ENCODE measurements around the gene CD47. TPM values are rescaled to one million over a fixed set of nuclear protein-coding genes. Genes with fewer than 3 reads are reported as not detected.

The CD47 gene
- total RNA-seq, 1 experiment from 2014 or later, result 16.3 TPM

DNA sequence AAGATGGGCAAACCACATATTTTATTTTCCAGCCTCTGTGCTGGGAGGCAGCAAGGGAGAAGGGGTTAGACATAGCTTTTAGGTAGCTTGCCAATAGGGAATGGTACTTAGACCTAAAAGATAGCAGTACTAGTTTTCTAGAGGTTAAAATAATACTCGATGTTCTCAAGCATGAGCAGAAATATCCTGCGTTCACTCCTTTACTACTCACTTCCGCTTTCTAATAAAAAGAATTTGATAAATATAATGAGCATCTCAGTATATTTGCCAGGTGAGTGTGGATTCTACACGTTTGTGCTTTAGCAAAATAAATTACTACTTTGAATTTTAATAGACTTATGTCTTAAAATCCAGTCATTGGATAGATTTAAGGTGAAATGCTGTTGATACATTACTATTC, 39.4 kb upstream of the CD47 start (continued):
- TF ChIP-seq, protein P1, sequence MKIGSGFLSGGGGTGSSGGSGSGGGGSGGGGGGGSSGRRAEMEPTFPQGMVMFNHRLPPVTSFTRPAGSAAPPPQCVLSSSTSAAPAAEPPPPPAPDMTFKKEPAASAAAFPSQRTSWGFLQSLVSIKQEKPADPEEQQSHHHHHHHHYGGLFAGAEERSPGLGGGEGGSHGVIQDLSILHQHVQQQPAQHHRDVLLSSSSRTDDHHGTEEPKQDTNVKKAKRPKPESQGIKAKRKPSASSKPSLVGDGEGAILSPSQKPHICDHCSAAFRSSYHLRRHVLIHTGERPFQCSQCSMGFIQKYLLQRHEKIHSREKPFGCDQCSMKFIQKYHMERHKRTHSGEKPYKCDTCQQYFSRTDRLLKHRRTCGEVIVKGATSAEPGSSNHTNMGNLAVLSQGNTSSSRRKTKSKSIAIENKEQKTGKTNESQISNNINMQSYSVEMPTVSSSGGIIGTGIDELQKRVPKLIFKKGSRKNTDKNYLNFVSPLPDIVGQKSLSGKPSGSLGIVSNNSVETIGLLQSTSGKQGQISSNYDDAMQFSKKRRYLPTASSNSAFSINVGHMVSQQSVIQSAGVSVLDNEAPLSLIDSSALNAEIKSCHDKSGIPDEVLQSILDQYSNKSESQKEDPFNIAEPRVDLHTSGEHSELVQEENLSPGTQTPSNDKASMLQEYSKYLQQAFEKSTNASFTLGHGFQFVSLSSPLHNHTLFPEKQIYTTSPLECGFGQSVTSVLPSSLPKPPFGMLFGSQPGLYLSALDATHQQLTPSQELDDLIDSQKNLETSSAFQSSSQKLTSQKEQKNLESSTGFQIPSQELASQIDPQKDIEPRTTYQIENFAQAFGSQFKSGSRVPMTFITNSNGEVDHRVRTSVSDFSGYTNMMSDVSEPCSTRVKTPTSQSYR (CRISPR knock-in tag; IDR thresholded peaks at IDR 0.05), result no peak
- no peak for TF ChIP-seq OVOL2 (CRISPR knock-in tag; IDR thresholded peaks at IDR 0.05; ENCODE audit: borderline replicate concordance)
- no peak for TF ChIP-seq ZNF138 (CRISPR knock-in tag; conservative IDR thresholded peaks at IDR 0.05)
- TF ChIP-seq ZBTB21 (CRISPR knock-in tag; IDR thresholded peaks at IDR 0.05; ENCODE audit: borderline replicate concordance), result no peak
- TF ChIP-seq, protein P2, sequence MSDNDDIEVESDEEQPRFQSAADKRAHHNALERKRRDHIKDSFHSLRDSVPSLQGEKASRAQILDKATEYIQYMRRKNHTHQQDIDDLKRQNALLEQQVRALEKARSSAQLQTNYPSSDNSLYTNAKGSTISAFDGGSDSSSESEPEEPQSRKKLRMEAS (CRISPR knock-in tag; IDR thresholded peaks at IDR 0.05), result no peak

- Mint-ChIP-seq H3K4me1 (peaks cover 17% of the 10 kb centered on the region), H3K9me3 (no peaks in the 10 kb centered on the region), H3K36me3 (no peaks in the 10 kb centered on the region), H3K27ac (no peak overlapping the region), H3K27me3 (ENCODE audit: low read depth) (no peaks in the 10 kb centered on the region), H3K4me3 (no peak overlapping the region)
- ATAC-seq, result no peak
- no peak for DNase-seq (ENCODE audit: low spot score)
- POLR2A ChIA-PET, result no interaction called here
- CTCF ChIA-PET, result no interaction called here
- TF ChIP-seq ZNF232 (CRISPR knock-in tag; IDR thresholded peaks at IDR 0.05) (no peak), TEAD4 (CRISPR knock-in tag; IDR thresholded peaks at IDR 0.05) (no peak), MYBL2 (CRISPR knock-in tag; IDR thresholded peaks at IDR 0.05) (no peak), USF1 (CRISPR knock-in tag; IDR thresholded peaks at IDR 0.05) (no peak), NFATC4 (CRISPR knock-in tag; IDR thresholded peaks at IDR 0.05) (no peak), GRHL2 (CRISPR knock-in tag; IDR thresholded peaks at IDR 0.05; ENCODE audit: insufficient replicate concordance, severe bottlenecking) (no peak), IRF2 (CRISPR knock-in tag; IDR thresholded peaks at IDR 0.05; ENCODE audit: borderline replicate concordance, low read depth) (no peak), ZNF416 (CRISPR knock-in tag; IDR thresholded peaks at IDR 0.05) (no peak), JUN (CRISPR knock-in tag; IDR thresholded peaks at IDR 0.05) (no peak), ETV6 (CRISPR knock-in tag; IDR thresholded peaks at IDR 0.05) (no peak), AFF4 (CRISPR knock-in tag; IDR thresholded peaks at IDR 0.05; ENCODE audit: borderline replicate concordance) (no peak)
- TF ChIP-seq, protein P3, sequence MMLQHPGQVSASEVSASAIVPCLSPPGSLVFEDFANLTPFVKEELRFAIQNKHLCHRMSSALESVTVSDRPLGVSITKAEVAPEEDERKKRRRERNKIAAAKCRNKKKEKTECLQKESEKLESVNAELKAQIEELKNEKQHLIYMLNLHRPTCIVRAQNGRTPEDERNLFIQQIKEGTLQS (CRISPR knock-in tag; conservative IDR thresholded peaks at IDR 0.05), result no peak
These were observed 36.6 kb upstream of the CD47 start for GRCh38 chr3:108127301-108127988.
